Suprapubic skin (tissue), 4 donors: ENCODE results near the gene NYAP2. TPM values are rescaled to one million over a fixed set of nuclear protein-coding genes. Genes with fewer than 3 reads are reported as not detected.

Experiments used
- DNase-seq, 2 donors: peaks; one replicate each; pipeline ENCODE4 v3.0.0-alpha.2; 2019; ENCODE audit warnings: low spot score in 2 of 2
- H3K27ac ChIP-seq: fragments of 200-600 bp; sonication (generic); one replicate; pipeline ENCODE4 v1.5.1; 2019
- H3K27me3 ChIP-seq: fragments of 200-600 bp; sonication (generic); one replicate; pipeline ENCODE4 v1.5.1; 2019
- H3K36me3 ChIP-seq: fragments of 200-600 bp; sonication (generic); one replicate; pipeline ENCODE4 v1.5.1; 2019
- H3K4me1 ChIP-seq: fragments of 200-600 bp; sonication (generic); one replicate; pipeline ENCODE4 v1.5.1; 2019
- H3K4me3 ChIP-seq: fragments of 200-600 bp; sonication (generic); one replicate; pipeline ENCODE4 v1.5.1; 2019; ENCODE audit warnings: mild to moderate bottlenecking
- H3K9me3 ChIP-seq: fragments of 200-600 bp; sonication (generic); one replicate; pipeline ENCODE4 v1.5.1; 2019
- EP300 ChIP-seq: sonication (generic); formaldehyde crosslinking; IDR thresholded peaks from one replicate; pipeline ENCODE4 v1.6.1; 2017; ENCODE audit warnings: antibody characterized with exemption
- POLR2A ChIP-seq, 2 donors: fragments of 450-650 bp; IDR thresholded peaks; one replicate each; pipeline ENCODE4 v1.6.1; 2017; ENCODE audit warnings: antibody characterized with exemption in 2 of 2, mild to moderate bottlenecking in 2 of 2, moderate library complexity in 2 of 2
- POLR2AphosphoS5 ChIP-seq, 3 donors: sonication (generic); formaldehyde crosslinking; IDR thresholded peaks; one replicate each; pipeline ENCODE4 v1.6.1; 2017; ENCODE audit warnings: antibody characterized with exemption in 3 of 3
- WGBS: methylation state at CpG from one replicate; pipeline ENCODE4 v1.1.5; 2018; 5-methylcytosine and 5-hydroxymethylcytosine counted together
- total RNA-seq, 4 donors: library from RNA; depleted of rRNA; stranded (reverse); fragments of >200 nt; gene quantifications; one replicate each; pipeline ENCODE4 v1.1.0, GENCODE V29; 2016
- TF ChIP-seq, protein P1 (sequence below), 2 donors: fragments of 200-600 bp in 1 of 2; fragments of 450-650 bp in 1 of 2; sonication (generic) in 1 of 2; IDR thresholded peaks; one replicate each; pipeline ENCODE4 v1.5.1; 2016 to 2019; ENCODE audit warnings: antibody characterized with exemption in 2 of 2, mild to moderate bottlenecking in 1 of 2, moderate library complexity in 1 of 2

NYAP2 gene
- total RNA-seq, 4 donors from 2014 or later: 0.11 TPM; not detected in 3

- H3K4me3 ChIP-seq: no peak overlapping the region
- H3K27ac ChIP-seq: no peak overlapping the region
- TF ChIP-seq POLR2A (IDR thresholded peaks at IDR 0.05): no peak
- TF ChIP-seq, protein P1, sequence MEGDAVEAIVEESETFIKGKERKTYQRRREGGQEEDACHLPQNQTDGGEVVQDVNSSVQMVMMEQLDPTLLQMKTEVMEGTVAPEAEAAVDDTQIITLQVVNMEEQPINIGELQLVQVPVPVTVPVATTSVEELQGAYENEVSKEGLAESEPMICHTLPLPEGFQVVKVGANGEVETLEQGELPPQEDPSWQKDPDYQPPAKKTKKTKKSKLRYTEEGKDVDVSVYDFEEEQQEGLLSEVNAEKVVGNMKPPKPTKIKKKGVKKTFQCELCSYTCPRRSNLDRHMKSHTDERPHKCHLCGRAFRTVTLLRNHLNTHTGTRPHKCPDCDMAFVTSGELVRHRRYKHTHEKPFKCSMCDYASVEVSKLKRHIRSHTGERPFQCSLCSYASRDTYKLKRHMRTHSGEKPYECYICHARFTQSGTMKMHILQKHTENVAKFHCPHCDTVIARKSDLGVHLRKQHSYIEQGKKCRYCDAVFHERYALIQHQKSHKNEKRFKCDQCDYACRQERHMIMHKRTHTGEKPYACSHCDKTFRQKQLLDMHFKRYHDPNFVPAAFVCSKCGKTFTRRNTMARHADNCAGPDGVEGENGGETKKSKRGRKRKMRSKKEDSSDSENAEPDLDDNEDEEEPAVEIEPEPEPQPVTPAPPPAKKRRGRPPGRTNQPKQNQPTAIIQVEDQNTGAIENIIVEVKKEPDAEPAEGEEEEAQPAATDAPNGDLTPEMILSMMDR (IDR thresholded peaks at IDR 0.05): no peak
- TF ChIP-seq POLR2AphosphoS5 (IDR thresholded peaks at IDR 0.05): no peak
- TF ChIP-seq EP300: no peak
- no peaks in the 10 kb centered on the region for H3K9me3 ChIP-seq
- no peaks in the 10 kb centered on the region for H3K27me3 ChIP-seq
- DNase-seq: no peak
- H3K36me3 ChIP-seq: no peaks in the 10 kb centered on the region
- no peaks in the 10 kb centered on the region for H3K4me1 ChIP-seq
Measured at GRCh38 chr2:225600444-225600843, 200.9 kb downstream of the NYAP2 start.

GRCh38 chr2:225600865-225601264, 201.4 kb downstream of the NYAP2 start:
- no peaks in the 10 kb centered on the region for H3K4me1 ChIP-seq
- DNase-seq: no peak
- WGBS: 90% methylated on average over 4 of the region's 4 CpGs
- no peak for TF ChIP-seq POLR2AphosphoS5 (IDR thresholded peaks at IDR 0.05)
- TF ChIP-seq EP300: no peak
- TF ChIP-seq, protein P1 (IDR thresholded peaks at IDR 0.05): no peak
- TF ChIP-seq POLR2A (IDR thresholded peaks at IDR 0.05): no peak
- no peak overlapping the region for H3K27ac ChIP-seq
- H3K36me3 ChIP-seq: no peaks in the 10 kb centered on the region
- H3K27me3 ChIP-seq: no peaks in the 10 kb centered on the region
- no peak overlapping the region for H3K4me3 ChIP-seq
- H3K9me3 ChIP-seq: no peaks in the 10 kb centered on the region

- H3K27me3 ChIP-seq: no peaks in the 10 kb centered on the region
- 87% methylated on average over 4 of the region's 4 CpGs for WGBS
- no peaks in the 10 kb centered on the region for H3K4me1 ChIP-seq
- TF ChIP-seq EP300 (no peak), POLR2AphosphoS5 (IDR thresholded peaks at IDR 0.05) (no peak), POLR2A (IDR thresholded peaks at IDR 0.05) (no peak)
- TF ChIP-seq, protein P1 (IDR thresholded peaks at IDR 0.05): no peak
- no peaks in the 10 kb centered on the region for H3K9me3 ChIP-seq
- H3K4me3 ChIP-seq: no peak overlapping the region
- no peaks in the 10 kb centered on the region for H3K36me3 ChIP-seq
- H3K27ac ChIP-seq: no peak overlapping the region
- no peak for DNase-seq
Measured at GRCh38 chr2:225602205-225602604, 202.7 kb downstream of the NYAP2 start.

- Histone ChIP-seq H3K4me1 (no peaks in the 10 kb centered on the region), H3K27me3 (no peaks in the 10 kb centered on the region), H3K4me3 (no peak overlapping the region), H3K27ac (no peak overlapping the region), H3K9me3 (no peaks in the 10 kb centered on the region), H3K36me3 (no peaks in the 10 kb centered on the region)
- WGBS: 50% methylated on average over 1 of the region's 1 CpG
- TF ChIP-seq POLR2A (IDR thresholded peaks at IDR 0.05): no peak
- TF ChIP-seq EP300: no peak
- TF ChIP-seq POLR2AphosphoS5 (IDR thresholded peaks at IDR 0.05): no peak
- TF ChIP-seq, protein P1 (IDR thresholded peaks at IDR 0.05): no peak
- no peak for DNase-seq
Measured at GRCh38 chr2:225608136-225608535, 208.6 kb downstream of the NYAP2 start.

GRCh38 chr2:225612636-225613035, 213.1 kb downstream of the NYAP2 start:
- H3K36me3 ChIP-seq: no peaks in the 10 kb centered on the region
- H3K9me3 ChIP-seq: no peaks in the 10 kb centered on the region
- no peak overlapping the region for H3K4me3 ChIP-seq
- 86% methylated on average over 1 of the region's 1 CpG for WGBS
- no peaks in the 10 kb centered on the region for H3K4me1 ChIP-seq
- DNase-seq: no peak
- H3K27me3 ChIP-seq: no peaks in the 10 kb centered on the region
- H3K27ac ChIP-seq: no peak overlapping the region
- TF ChIP-seq EP300 (no peak), POLR2A (IDR thresholded peaks at IDR 0.05) (no peak), POLR2AphosphoS5 (IDR thresholded peaks at IDR 0.05) (no peak)
- TF ChIP-seq, protein P1 (IDR thresholded peaks at IDR 0.05): no peak
